Pulmonary artery endothelial cell (primary cell): ENCODE measurements around the gene NTN4. TPM values are rescaled to one million over a fixed set of nuclear protein-coding genes. Genes with fewer than 3 reads are reported as not detected.
A peak's percentile ranks its signal among the peaks of the same experiment; 100 is the strongest.
"Not testable (repeated sequence)": the region's sequence is repeated elsewhere in the genome, so short reads cannot be mapped to it uniquely, and the experiment has no call there.

ENCODE experiments used
- DNase-seq: peaks from one replicate; pipeline ENCODE4 v3.0.0-alpha.2; 2011; ENCODE audit warnings: low read depth, low spot score
- total RNA-seq: library from RNA; depleted of rRNA; stranded (reverse); fragments of >200 nt; gene quantifications from 2 replicates; pipeline ENCODE4 v1.2.3, GENCODE V29; 2014

The NTN4 gene
- total RNA-seq, 1 donor from 2014 or later = 122 TPM

- no peak for DNase-seq
Observed at GRCh38 chr12:95661360-95661759, 129.2 kb downstream of the NTN4 start.

- no peak for DNase-seq
Observed at GRCh38 chr12:95658386-95658785, 132.2 kb downstream of the NTN4 start.

GRCh38 chr12:95654665-95655064 lies 135.9 kb downstream of the NTN4 start:
- not testable (repeated sequence) for DNase-seq

GRCh38 chr12:95653771-95654546 lies 136.6 kb downstream of the NTN4 start:
- DNase-seq = no peak

GRCh38 chr12:95651681-95652080 lies 138.9 kb downstream of the NTN4 start:
- no peak for DNase-seq

- DNase-seq = no peak
Observed at GRCh38 chr12:95648990-95649791, 141.4 kb downstream of the NTN4 start.

GRCh38 chr12:95646781-95647190 lies 143.8 kb downstream of the NTN4 start:
- no peak for DNase-seq

GRCh38 chr12:95643256-95643655 lies 147.3 kb downstream of the NTN4 start:
- DNase-seq = no peak

GRCh38 chr12:95642583-95642982 lies 148.0 kb downstream of the NTN4 start:
- DNase-seq = no peak

- DNase-seq = no peak
Observed at GRCh38 chr12:95641299-95641952, 149.1 kb downstream of the NTN4 start.

- no peak for DNase-seq
Observed at GRCh38 chr12:95640516-95640915, 150.0 kb downstream of the NTN4 start.

GRCh38 chr12:95637471-95638155 lies 153.0 kb downstream of the NTN4 start:
- DNase-seq = peak; percentile 99

GRCh38 chr12:95637010-95637409 lies 153.6 kb downstream of the NTN4 start:
- no peak for DNase-seq

GRCh38 chr12:95634622-95635621 lies 155.6 kb downstream of the NTN4 start:
- DNase-seq = peak; percentile 99

- no peak for DNase-seq
Observed at GRCh38 chr12:95633732-95634465, 156.7 kb downstream of the NTN4 start.

GRCh38 chr12:95633049-95633731 lies 157.4 kb downstream of the NTN4 start:
- DNase-seq = peak; percentile 87

GRCh38 chr12:95630496-95630895 lies 160.1 kb downstream of the NTN4 start:
- no peak for DNase-seq

GRCh38 chr12:95629392-95629791 lies 161.2 kb downstream of the NTN4 start:
- no peak for DNase-seq

- DNase-seq = no peak
Observed at GRCh38 chr12:95626854-95627253, 163.7 kb downstream of the NTN4 start.
